HG02840 (cell line): ENCODE results near the gene TRRAP.

ENCODE experiments used
- ATAC-seq: cut with Tn5 transposase; IDR thresholded peaks from one replicate; pipeline ENCODE4 v1.9.1; 2021; ENCODE audit warnings: mild to moderate bottlenecking, moderate library complexity, moderate number of reproducible peaks; ENCODE audit not compliant: unreplicated experiment, low FRiP score

Gene TRRAP

GRCh38 chr7:98887038-98887437, 8.7 kb downstream of the TRRAP start:
- ATAC-seq, result no peak

- no peak for ATAC-seq
Observed at GRCh38 chr7:98892609-98893008, 14.3 kb downstream of the TRRAP start.

- ATAC-seq, result no peak
Observed at GRCh38 chr7:98899816-98900215, 21.5 kb downstream of the TRRAP start.

- ATAC-seq, result no peak
Observed at GRCh38 chr7:98900815-98901214, 22.5 kb downstream of the TRRAP start.

GRCh38 chr7:98902523-98902922, 24.2 kb downstream of the TRRAP start:
- ATAC-seq, result no peak

GRCh38 chr7:98903246-98903645, 24.9 kb downstream of the TRRAP start:
- no peak for ATAC-seq

GRCh38 chr7:98907570-98907969, 29.2 kb downstream of the TRRAP start:
- no peak for ATAC-seq

GRCh38 chr7:98908585-98908984, 30.3 kb downstream of the TRRAP start:
- no peak for ATAC-seq

GRCh38 chr7:98909487-98909886, 31.2 kb downstream of the TRRAP start:
- ATAC-seq, result no peak

GRCh38 chr7:98910427-98910826, 32.1 kb downstream of the TRRAP start:
- ATAC-seq, result no peak

GRCh38 chr7:98911916-98912315, 33.6 kb downstream of the TRRAP start:
- ATAC-seq, result no peak

GRCh38 chr7:98913026-98913425, 34.7 kb downstream of the TRRAP start:
- no peak for ATAC-seq

- ATAC-seq, result no peak
Observed at GRCh38 chr7:98913612-98914011, 35.3 kb downstream of the TRRAP start.

- ATAC-seq, result no peak
Observed at GRCh38 chr7:98917331-98917730, 39.0 kb downstream of the TRRAP start.

- no peak for ATAC-seq
Observed at GRCh38 chr7:98921608-98922372, 43.5 kb downstream of the TRRAP start.

GRCh38 chr7:98922392-98923187, 44.3 kb downstream of the TRRAP start:
- no peak for ATAC-seq

- no peak for ATAC-seq
Observed at GRCh38 chr7:98923512-98923911, 45.2 kb downstream of the TRRAP start.

GRCh38 chr7:98927125-98927524, 48.8 kb downstream of the TRRAP start:
- no peak for ATAC-seq

GRCh38 chr7:98930464-98930863, 52.1 kb downstream of the TRRAP start:
- ATAC-seq, result no peak

- no peak for ATAC-seq
Observed at GRCh38 chr7:98930921-98931320, 52.6 kb downstream of the TRRAP start.

- no peak for ATAC-seq
Observed at GRCh38 chr7:98933321-98933720, 55.0 kb downstream of the TRRAP start.

- no peak for ATAC-seq
Observed at GRCh38 chr7:98934267-98934666, 55.9 kb downstream of the TRRAP start.
